Endothelial cell of umbilical vein (primary cell): ENCODE measurements around the gene MAGI3. TPM values are rescaled to one million over a fixed set of nuclear protein-coding genes. Genes with fewer than 3 reads are reported as not detected.

Experiments used
- BruUV-seq: library from RNA; stranded (reverse); fragments of 400-500 nt; replicated peaks from 2 replicates; lab custom pipeline; 2021; lab: Mats Ljungman, UMichigan
- CTCF ChIA-PET: fragments of 300-600, 350-600 bp; sonication (Branson Sonifier 250); formaldehyde crosslinking; loops from one replicate; lab custom pipeline; 2021; ENCODE audit warnings: antibody characterized with exemption, inconsistent platforms; lab: Charles Lee
- POLR2A ChIA-PET: fragments of 300-600, 350-600 bp; sonication (Branson Sonifier 250); formaldehyde crosslinking; loops from one replicate; lab custom pipeline; 2021; ENCODE audit warnings: antibody characterized with exemption, inconsistent platforms; lab: Charles Lee
- DNase-seq: peaks from one replicate; pipeline ENCODE4 v3.0.0-alpha.2; 2011; ENCODE audit warnings: low read depth, low spot score
- FAIRE-seq: peaks from 2 replicates; lab custom pipeline; 2011; peaks lifted over from hg19 to GRCh38; lab: Jason Lieb, UNC
- H2AFZ ChIP-seq: 2 replicates; pipeline ENCODE4 v1.6.0; 2012; ENCODE audit warnings: low read depth, low read length, control low read depth, inconsistent platforms
- H3K27ac ChIP-seq: 2 replicates; pipeline ENCODE4 v1.5.1; 2011; ENCODE audit warnings: low read depth, mild to moderate bottlenecking, control low read depth, low read length, moderate library complexity; ENCODE audit not compliant: insufficient read depth
- H3K27me3 ChIP-seq, 2 experiments: 2 replicates each; pipeline versions ENCODE4 v1.6.0 to v1.6.1; 2011; ENCODE audit warnings: low read length in 2 of 2, mixed read lengths in 1 of 2; ENCODE audit not compliant: control insufficient read depth in 2 of 2, insufficient read depth in 2 of 2
- H3K36me3 ChIP-seq, 2 experiments: 2 replicates in 1 of 2; 3 replicates in 1 of 2; pipeline ENCODE4 v1.5.1; 2011; ENCODE audit warnings: low read length in 2 of 2, mild to moderate bottlenecking in 1 of 2, moderate library complexity in 1 of 2; ENCODE audit not compliant: control insufficient read depth in 2 of 2, insufficient read depth in 2 of 2; ENCODE audit errors: extremely low read depth in 1 of 2
- H3K4me1 ChIP-seq: 3 replicates; pipeline ENCODE4 v1.5.1; 2011; ENCODE audit warnings: mild to moderate bottlenecking, low read length; ENCODE audit not compliant: control insufficient read depth, insufficient read depth; ENCODE audit errors: extremely low read depth
- H3K4me2 ChIP-seq: 2 replicates; pipeline ENCODE4 v1.6.1; 2011; ENCODE audit warnings: low read length, control low read depth, mixed read lengths; ENCODE audit not compliant: insufficient read depth
- H3K4me3 ChIP-seq, 3 experiments: fragments of 200-600 bp in 1 of 3; sonication (generic), shearing (Covaris generic) in 1 of 3; replicated peaks in 1 of 3; 2 replicates each; pipeline ENCODE4 v1.5.1; 2011 to 2016; ENCODE audit warnings: control low read depth in 3 of 3, low read length in 3 of 3, mild to moderate bottlenecking in 2 of 3, inconsistent platforms in 1 of 3, low read depth in 1 of 3, moderate library complexity in 1 of 3; ENCODE audit not compliant: insufficient read depth in 1 of 3
- H3K79me2 ChIP-seq: 2 replicates; pipeline ENCODE4 v1.6.0; 2012; ENCODE audit warnings: low read length, inconsistent platforms; ENCODE audit not compliant: control insufficient read depth, insufficient read depth
- H3K9ac ChIP-seq: replicated peaks from 2 replicates; pipeline ENCODE3; 2011; ENCODE audit warnings: low read length, control low read depth; ENCODE audit not compliant: insufficient read depth; ENCODE audit errors: extremely low read depth
- H3K9me1 ChIP-seq: replicated peaks from 3 replicates; pipeline ENCODE4 v1.6.0; 2011; ENCODE audit warnings: mild to moderate bottlenecking, low read length; ENCODE audit not compliant: control insufficient read depth, insufficient read depth; ENCODE audit errors: extremely low read depth
- H3K9me3 ChIP-seq: replicated peaks from 2 replicates; pipeline ENCODE4 v1.5.1; 2012; ENCODE audit warnings: low read length, inconsistent platforms; ENCODE audit not compliant: control insufficient read depth, insufficient read depth
- H4K20me1 ChIP-seq: replicated peaks from 2 replicates; pipeline ENCODE3; 2011; ENCODE audit warnings: mild to moderate bottlenecking, low read length; ENCODE audit not compliant: control insufficient read depth, insufficient read depth; ENCODE audit errors: extremely low read depth
- EZH2 ChIP-seq: IDR thresholded peaks from 2 replicates; pipeline ENCODE4 v1.6.1; 2012; ENCODE audit warnings: borderline replicate concordance, low read depth, mild to moderate bottlenecking, moderate library complexity, low read length, inconsistent platforms; ENCODE audit not compliant: severe bottlenecking
- FOS ChIP-seq: IDR thresholded peaks from 2 replicates; pipeline ENCODE4 v1.6.1; 2011; ENCODE audit warnings: mild to moderate bottlenecking, low read length, moderate library complexity, borderline replicate concordance; ENCODE audit not compliant: insufficient read depth
- GATA2 ChIP-seq: IDR thresholded peaks from 2 replicates; pipeline ENCODE4 v1.7.0; 2011; ENCODE audit warnings: low read depth, mild to moderate bottlenecking, moderate library complexity, mixed read lengths, low read length; ENCODE audit not compliant: insufficient read length, insufficient read depth
- JUN ChIP-seq: IDR thresholded peaks from 2 replicates; pipeline ENCODE4 v1.6.1; 2011; ENCODE audit warnings: borderline replicate concordance, low read depth; ENCODE audit not compliant: insufficient read length, insufficient read depth
- MAX ChIP-seq: IDR thresholded peaks from 2 replicates; pipeline ENCODE4 v1.6.1; 2011; ENCODE audit not compliant: insufficient read depth, insufficient read length
- MYC ChIP-seq: IDR thresholded peaks from one replicate; pipeline ENCODE4 v1.6.1; 2011; ENCODE audit warnings: mild to moderate bottlenecking, low read depth, low read length
- POLR2A ChIP-seq: IDR thresholded peaks from 2 replicates; pipeline ENCODE4 v1.6.1; 2012; ENCODE audit warnings: low read depth, mild to moderate bottlenecking, control low read depth, low read length
- POLR2AphosphoS5 ChIP-seq: IDR thresholded peaks from 2 replicates; pipeline ENCODE4 v1.6.1; 2012; ENCODE audit warnings: low read depth, mild to moderate bottlenecking, control low read depth, low read length, moderate library complexity; ENCODE audit not compliant: insufficient read depth
- dilution Hi-C: fragments of 300-500 bp; cut with MboI; formaldehyde crosslinking; loops from one replicate; pipeline ENCODE4 v1.15.0; 2019; ENCODE audit warnings: low sequenced_read_pairs; ENCODE audit not compliant: extremely low pct_ligation_motif_present
- intact Hi-C: fragments of 100-400 bp; cut with micrococcal nuclease; formaldehyde crosslinking; loops from one replicate; pipeline ENCODE4 v1.10.0; 2022
- polyA plus RNA-seq, 4 experiments: library from polyadenylated mRNA; depleted of rRNA in 3 of 4; stranded (reverse) in 3 of 4; unstranded in 1 of 4; fragments of >200 nt; gene quantifications; 2 replicates each; pipeline versions ENCODE4 v1.2.1 to v1.2.3, GENCODE V29; 2011 to 2012; ENCODE audit warnings: missing spikeins in 1 of 4
- total RNA-seq: library from RNA; stranded (reverse); gene quantifications from 2 replicates; pipeline ENCODE4 v1.2.3, GENCODE V29; 2021
- TF ChIP-seq, protein P1 (sequence below), 2 donors: IDR thresholded peaks; 1 replicate in 1 of 2; 2 replicates in 1 of 2; pipeline ENCODE4 v1.5.1; 2011; ENCODE audit warnings: low read length in 2 of 2, mild to moderate bottlenecking in 2 of 2, moderate library complexity in 2 of 2, control low read depth in 1 of 2, inconsistent platforms in 1 of 2, low read depth in 1 of 2; ENCODE audit not compliant: insufficient read depth in 1 of 2; ENCODE audit errors: extremely low read depth in 1 of 2

The MAGI3 gene
- total and polyA plus RNA-seq, 2 donors (not counting 3 experiments of a cell fraction or from before 2014, with no cell fraction given), result 2.8 to 16.1 TPM

DNA sequence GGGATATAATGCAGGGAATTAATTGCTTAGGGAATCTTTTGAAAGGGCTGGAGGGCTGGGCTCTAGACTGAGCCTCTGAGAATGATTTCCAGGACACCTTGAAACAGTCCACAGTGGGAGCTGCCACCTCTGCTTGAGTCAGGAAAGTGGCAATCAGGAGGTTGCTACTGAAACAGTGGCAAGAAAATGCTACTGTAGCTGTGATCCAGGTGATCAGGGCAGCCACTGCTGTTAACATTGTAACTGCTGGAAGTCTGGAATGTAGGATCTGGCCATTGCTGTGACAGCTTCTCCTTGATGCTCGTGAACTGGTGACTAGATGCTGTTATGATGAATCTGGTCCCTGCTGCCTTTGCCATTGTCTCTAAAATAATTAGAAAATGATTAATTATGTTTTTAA is 12.8 kb downstream of the MAGI3 start:
- dilution Hi-C loops (no loop called here), intact Hi-C loops (no loop called here)
- H4K20me1 ChIP-seq, result peaks cover 4% of the 10 kb centered on the region
- H2AFZ ChIP-seq, result no peak overlapping the region
- ChIA-PET POLR2A (no interaction called here), CTCF (interaction anchor here (1.2 to 1.4 kb wide), 3 partner anchors 12 to 36 kb away, joined by 3 to 5 read pairs (median 4); no protein-coding TSS in a partner anchor)
- H3K27ac ChIP-seq, result no peak overlapping the region
- no peak overlapping the region for H3K4me3 ChIP-seq
- no peak for FAIRE-seq
- peaks cover 25% of the 10 kb centered on the region for H3K79me2 ChIP-seq
- peaks cover 12% of the 10 kb centered on the region for H3K4me1 ChIP-seq
- H3K36me3 ChIP-seq, result peaks cover 0 to 2% of the 10 kb centered on the region in 2 experiments
- H3K27me3 ChIP-seq, result no peaks in the 10 kb centered on the region
- H3K9ac ChIP-seq, result no peak overlapping the region
- no peaks in the 10 kb centered on the region for H3K9me1 ChIP-seq
- no peak overlapping the region for H3K4me2 ChIP-seq
- BruUV-seq, result no TSS peak
- TF ChIP-seq POLR2AphosphoS5 (no peak), MYC (no peak), GATA2 (no peak), MAX (no peak), POLR2A (no peak), JUN (no peak), EZH2 (no peak), FOS (no peak)
- TF ChIP-seq, protein P1, sequence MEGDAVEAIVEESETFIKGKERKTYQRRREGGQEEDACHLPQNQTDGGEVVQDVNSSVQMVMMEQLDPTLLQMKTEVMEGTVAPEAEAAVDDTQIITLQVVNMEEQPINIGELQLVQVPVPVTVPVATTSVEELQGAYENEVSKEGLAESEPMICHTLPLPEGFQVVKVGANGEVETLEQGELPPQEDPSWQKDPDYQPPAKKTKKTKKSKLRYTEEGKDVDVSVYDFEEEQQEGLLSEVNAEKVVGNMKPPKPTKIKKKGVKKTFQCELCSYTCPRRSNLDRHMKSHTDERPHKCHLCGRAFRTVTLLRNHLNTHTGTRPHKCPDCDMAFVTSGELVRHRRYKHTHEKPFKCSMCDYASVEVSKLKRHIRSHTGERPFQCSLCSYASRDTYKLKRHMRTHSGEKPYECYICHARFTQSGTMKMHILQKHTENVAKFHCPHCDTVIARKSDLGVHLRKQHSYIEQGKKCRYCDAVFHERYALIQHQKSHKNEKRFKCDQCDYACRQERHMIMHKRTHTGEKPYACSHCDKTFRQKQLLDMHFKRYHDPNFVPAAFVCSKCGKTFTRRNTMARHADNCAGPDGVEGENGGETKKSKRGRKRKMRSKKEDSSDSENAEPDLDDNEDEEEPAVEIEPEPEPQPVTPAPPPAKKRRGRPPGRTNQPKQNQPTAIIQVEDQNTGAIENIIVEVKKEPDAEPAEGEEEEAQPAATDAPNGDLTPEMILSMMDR (IDR thresholded peaks at IDR 0.05; ENCODE audit: extremely low read depth in 1 of 2, insufficient read depth in 1 of 2, low read depth in 1 of 2, low read length in 2 of 2), result no peak
- no peak for DNase-seq
- H3K9me3 ChIP-seq, result no peaks in the 10 kb centered on the region
